ENCODE data around the gene RTN4.

RTN4 gene

DNA sequence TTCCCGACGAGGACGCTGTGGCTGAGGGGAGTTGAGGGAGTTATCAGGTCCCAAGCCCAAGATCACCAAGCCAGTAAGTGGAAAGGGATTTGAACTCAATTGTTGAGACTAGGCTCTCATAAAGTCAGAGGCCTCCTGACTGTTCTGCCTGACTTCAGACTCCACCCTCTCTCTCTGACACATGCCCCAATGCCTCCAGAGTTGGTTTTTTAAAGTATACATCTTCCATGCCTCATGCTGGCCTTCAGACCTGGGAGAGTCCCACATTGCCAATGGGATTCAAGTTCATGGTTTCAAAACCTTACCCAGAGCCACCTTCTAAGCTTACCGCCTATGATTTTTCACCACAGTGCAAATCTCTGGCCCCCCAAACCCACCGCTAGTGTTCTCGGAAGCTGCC, 100.8 kb downstream of the RTN4 start:
- Histone ChIP-seq H3K4me2 (ENCODE audit: low read length) (no peak overlapping the region), H3K4me1 (ENCODE audit: insufficient read depth, low read length, severe bottlenecking) (no peaks in the 10 kb centered on the region), H3K4me3 (ENCODE audit: low read depth, low read length, poor library complexity, severe bottlenecking) (no peak overlapping the region), H3K27ac (ENCODE audit: low read depth, low read length, poor library complexity, severe bottlenecking) (no peak overlapping the region), H3K79me2 (ENCODE audit: insufficient read depth, low read length) (no peaks in the 10 kb centered on the region), H3K9ac (ENCODE audit: low read length) (no peak overlapping the region), H3K9me2 (ENCODE audit: low read depth, low read length) (no peaks in the 10 kb centered on the region), H3K9me3 (ENCODE audit: low read length) (no peaks in the 10 kb centered on the region), H2AFZ (ENCODE audit: low read length) (no peak overlapping the region), H3K36me3 (ENCODE audit: insufficient read depth, low read length) (peaks cover 93% of the 10 kb centered on the region), H4K20me1 (ENCODE audit: insufficient read depth, low read length) (no peaks in the 10 kb centered on the region), H3F3A (ENCODE audit: insufficient read depth, low read length) (no peaks in the 10 kb centered on the region), H3K27me3 (ENCODE audit: insufficient read depth, low read length) (no peaks in the 10 kb centered on the region)
- TF ChIP-seq EZH2 (IDR thresholded peaks at IDR 0.05; ENCODE audit: borderline replicate concordance, low read length), result no peak
- TF ChIP-seq, protein P1, sequence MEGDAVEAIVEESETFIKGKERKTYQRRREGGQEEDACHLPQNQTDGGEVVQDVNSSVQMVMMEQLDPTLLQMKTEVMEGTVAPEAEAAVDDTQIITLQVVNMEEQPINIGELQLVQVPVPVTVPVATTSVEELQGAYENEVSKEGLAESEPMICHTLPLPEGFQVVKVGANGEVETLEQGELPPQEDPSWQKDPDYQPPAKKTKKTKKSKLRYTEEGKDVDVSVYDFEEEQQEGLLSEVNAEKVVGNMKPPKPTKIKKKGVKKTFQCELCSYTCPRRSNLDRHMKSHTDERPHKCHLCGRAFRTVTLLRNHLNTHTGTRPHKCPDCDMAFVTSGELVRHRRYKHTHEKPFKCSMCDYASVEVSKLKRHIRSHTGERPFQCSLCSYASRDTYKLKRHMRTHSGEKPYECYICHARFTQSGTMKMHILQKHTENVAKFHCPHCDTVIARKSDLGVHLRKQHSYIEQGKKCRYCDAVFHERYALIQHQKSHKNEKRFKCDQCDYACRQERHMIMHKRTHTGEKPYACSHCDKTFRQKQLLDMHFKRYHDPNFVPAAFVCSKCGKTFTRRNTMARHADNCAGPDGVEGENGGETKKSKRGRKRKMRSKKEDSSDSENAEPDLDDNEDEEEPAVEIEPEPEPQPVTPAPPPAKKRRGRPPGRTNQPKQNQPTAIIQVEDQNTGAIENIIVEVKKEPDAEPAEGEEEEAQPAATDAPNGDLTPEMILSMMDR (IDR thresholded peaks at IDR 0.05; ENCODE audit: low read length), result no peak

GRCh38 chr2:54948120-54948519, 102.1 kb downstream of the RTN4 start:
- Histone ChIP-seq H3K27me3 (ENCODE audit: insufficient read depth, low read length) (no peaks in the 10 kb centered on the region), H2AFZ (ENCODE audit: low read length) (no peak overlapping the region), H3K4me3 (ENCODE audit: low read depth, low read length, poor library complexity, severe bottlenecking) (no peak overlapping the region), H3K36me3 (ENCODE audit: insufficient read depth, low read length) (peaks cover 80% of the 10 kb centered on the region), H3K9ac (ENCODE audit: low read length) (no peak overlapping the region), H3K79me2 (ENCODE audit: insufficient read depth, low read length) (no peaks in the 10 kb centered on the region), H4K20me1 (ENCODE audit: insufficient read depth, low read length) (no peaks in the 10 kb centered on the region), H3K9me2 (ENCODE audit: low read depth, low read length) (no peaks in the 10 kb centered on the region), H3K4me1 (ENCODE audit: insufficient read depth, low read length, severe bottlenecking) (no peaks in the 10 kb centered on the region), H3K9me3 (ENCODE audit: low read length) (no peaks in the 10 kb centered on the region), H3F3A (ENCODE audit: insufficient read depth, low read length) (0 out of 2 replicates have a peak, but pooled peaks cover 4% of the 10 kb centered on the region), H3K4me2 (ENCODE audit: low read length) (no peak overlapping the region), H3K27ac (ENCODE audit: low read depth, low read length, poor library complexity, severe bottlenecking) (no peak overlapping the region)
- TF ChIP-seq, protein P1 (IDR thresholded peaks at IDR 0.05; ENCODE audit: low read length), result no peak
- TF ChIP-seq EZH2 (IDR thresholded peaks at IDR 0.05; ENCODE audit: borderline replicate concordance, low read length), result no peak

GRCh38 chr2:54947646-54948045, 102.6 kb downstream of the RTN4 start:
- no peaks in the 10 kb centered on the region for H3K79me2 ChIP-seq (ENCODE audit: insufficient read depth, low read length)
- H3F3A ChIP-seq (ENCODE audit: insufficient read depth, low read length), result 0 out of 2 replicates have a peak, but pooled peaks cover 4% of the 10 kb centered on the region
- H3K36me3 ChIP-seq (ENCODE audit: insufficient read depth, low read length), result peaks cover 80% of the 10 kb centered on the region
- no peaks in the 10 kb centered on the region for H3K9me3 ChIP-seq (ENCODE audit: low read length)
- H3K4me1 ChIP-seq (ENCODE audit: insufficient read depth, low read length, severe bottlenecking), result no peaks in the 10 kb centered on the region
- no peaks in the 10 kb centered on the region for H3K27me3 ChIP-seq (ENCODE audit: insufficient read depth, low read length)
- no peak overlapping the region for H3K9ac ChIP-seq (ENCODE audit: low read length)
- TF ChIP-seq, protein P1 (IDR thresholded peaks at IDR 0.05; ENCODE audit: low read length), result no peak
- TF ChIP-seq EZH2 (IDR thresholded peaks at IDR 0.05; ENCODE audit: borderline replicate concordance, low read length), result no peak
- H3K4me3 ChIP-seq (ENCODE audit: low read depth, low read length, poor library complexity, severe bottlenecking), result no peak overlapping the region
- no peaks in the 10 kb centered on the region for H3K9me2 ChIP-seq (ENCODE audit: low read depth, low read length)
- no peak overlapping the region for H3K27ac ChIP-seq (ENCODE audit: low read depth, low read length, poor library complexity, severe bottlenecking)
- no peak overlapping the region for H3K4me2 ChIP-seq (ENCODE audit: low read length)
- no peaks in the 10 kb centered on the region for H4K20me1 ChIP-seq (ENCODE audit: insufficient read depth, low read length)
- no peak overlapping the region for H2AFZ ChIP-seq (ENCODE audit: low read length)
